Activated effector memory CD4-positive, alpha-beta T cell treated with anti-CD3 and anti-CD28 coated beads, Interleukin-2, amount 50 U/mL, for 16 hours (primary cell): Measurements from ENCODE around the gene ARPIN.
"Not testable (repeated sequence)": the region's sequence is repeated elsewhere in the genome, so short reads cannot be mapped to it uniquely, and the experiment has no call there.

Experiments
- DNase-seq: peaks from one replicate; pipeline ENCODE4 v3.0.0-alpha.2; 2020

The ARPIN gene

GRCh38 chr15:89912674-89913396 lies at the start of gene ARPIN:
Gene ARPIN, minus strand, starts transcription at chr15:89912952. Its CDS starts 117 bp downstream, at chr15:89912835.
- no peak for DNase-seq

GRCh38 chr15:89958107-89958805 lies 45.5 kb upstream of the ARPIN start:
- no peak for DNase-seq

- DNase-seq = not testable (repeated sequence)
These were observed 42.8 kb upstream of the ARPIN start for GRCh38 chr15:89955449-89955998.

- DNase-seq = no peak
These were observed 41.8 kb upstream of the ARPIN start for GRCh38 chr15:89954541-89954940.

- no peak for DNase-seq
These were observed 36.0 kb upstream of the ARPIN start for GRCh38 chr15:89948796-89949195.

GRCh38 chr15:89947385-89947784 lies 34.6 kb upstream of the ARPIN start:
- no peak for DNase-seq

GRCh38 chr15:89946681-89947299 lies 34.0 kb upstream of the ARPIN start:
- DNase-seq = no peak

GRCh38 chr15:89943721-89944120 lies 31.0 kb upstream of the ARPIN start:
- DNase-seq = peak; percentile 2

GRCh38 chr15:89939910-89940309 lies 27.2 kb upstream of the ARPIN start:
- DNase-seq = no peak

- DNase-seq = not testable (repeated sequence)
These were observed 26.6 kb upstream of the ARPIN start for GRCh38 chr15:89939377-89939776.

GRCh38 chr15:89937365-89938350 lies 24.9 kb upstream of the ARPIN start:
- no peak for DNase-seq

- DNase-seq = no peak
These were observed 24.1 kb upstream of the ARPIN start for GRCh38 chr15:89936786-89937265.

GRCh38 chr15:89936051-89936785 lies 23.5 kb upstream of the ARPIN start:
- DNase-seq = no peak

- no peak for DNase-seq
These were observed 20.1 kb upstream of the ARPIN start for GRCh38 chr15:89932880-89933279.

- DNase-seq = no peak
These were observed 15.7 kb upstream of the ARPIN start for GRCh38 chr15:89928421-89928820.

GRCh38 chr15:89926158-89926557 lies 13.4 kb upstream of the ARPIN start:
- DNase-seq = no peak

- DNase-seq = no peak
These were observed 4.8 kb upstream of the ARPIN start for GRCh38 chr15:89917442-89918101.

GRCh38 chr15:89916660-89917059 lies 3.9 kb upstream of the ARPIN start:
- no peak for DNase-seq

- no peak for DNase-seq
These were observed 543 bp downstream of the ARPIN start for GRCh38 chr15:89912145-89912673.

- DNase-seq = no peak
These were observed 1.7 kb downstream of the ARPIN start for GRCh38 chr15:89910891-89911626.
